Measurements from ENCODE around the gene UBTD1. TPM values are rescaled to one million over a fixed set of nuclear protein-coding genes. Genes with fewer than 3 reads are reported as not detected.
"Not testable (repeated sequence)": the region's sequence is repeated elsewhere in the genome, so short reads cannot be mapped to it uniquely, and the experiment has no call there.

Gene UBTD1
- total RNA-seq, 1 donor from 2014 or later = 105 TPM

DNA sequence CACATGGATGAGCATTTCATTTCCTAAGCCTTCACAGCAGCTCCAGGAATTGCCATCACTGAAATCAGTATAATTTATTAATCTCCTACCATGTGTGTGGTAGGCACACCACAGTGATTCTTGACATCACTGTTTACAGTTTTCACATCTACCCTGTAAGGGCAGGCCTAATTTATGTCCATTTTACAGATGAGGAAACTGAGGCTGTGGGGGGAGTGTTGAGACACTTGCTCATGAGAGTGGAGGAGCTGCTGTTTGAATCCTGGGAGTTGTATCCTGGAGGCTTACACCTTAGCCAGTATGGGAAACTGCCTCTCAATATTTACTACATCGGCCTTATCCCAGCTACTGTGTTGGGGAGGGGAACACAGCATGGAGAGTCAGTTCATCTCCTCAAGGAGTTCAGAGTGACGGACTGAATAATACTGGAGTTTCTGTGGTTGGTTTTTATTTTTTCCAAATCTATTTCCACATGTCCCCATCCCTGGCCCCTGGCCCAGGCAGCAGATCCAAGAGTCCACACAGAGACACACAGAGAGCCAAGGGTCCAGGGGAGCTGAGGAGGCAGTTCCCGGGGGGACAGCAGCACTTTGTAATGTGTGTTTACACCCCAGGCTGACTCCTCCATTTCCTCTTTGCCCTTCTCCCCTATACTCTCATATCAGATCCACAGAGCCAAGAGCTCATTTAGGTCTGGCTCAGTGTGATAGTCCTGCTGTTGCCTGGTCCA, 13.2 kb downstream of the UBTD1 start:
- no peak for DNase-seq (ENCODE audit: extremely low read depth, low read depth, low spot score)

DNA sequence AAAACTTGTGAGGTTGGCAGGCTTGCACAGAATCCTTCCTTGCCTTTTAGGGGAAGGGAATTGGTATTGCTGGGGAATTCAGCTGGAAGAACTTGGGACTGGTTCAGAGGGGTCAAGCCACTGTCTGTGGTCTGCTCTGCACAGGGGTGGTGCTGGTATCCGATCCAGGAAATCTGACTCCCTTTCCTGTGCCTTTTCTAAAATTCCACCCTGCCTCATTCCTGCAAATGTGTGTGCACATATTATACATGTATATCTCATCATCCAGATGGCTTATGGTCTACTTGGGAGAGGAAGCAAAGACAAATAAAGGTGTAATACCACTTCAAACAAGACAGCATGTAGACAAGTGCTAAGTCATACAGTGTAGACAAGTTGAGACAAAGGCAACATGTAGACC, 14.3 kb downstream of the UBTD1 start:
- DNase-seq (ENCODE audit: extremely low read depth, low read depth, low spot score) = no peak

DNA sequence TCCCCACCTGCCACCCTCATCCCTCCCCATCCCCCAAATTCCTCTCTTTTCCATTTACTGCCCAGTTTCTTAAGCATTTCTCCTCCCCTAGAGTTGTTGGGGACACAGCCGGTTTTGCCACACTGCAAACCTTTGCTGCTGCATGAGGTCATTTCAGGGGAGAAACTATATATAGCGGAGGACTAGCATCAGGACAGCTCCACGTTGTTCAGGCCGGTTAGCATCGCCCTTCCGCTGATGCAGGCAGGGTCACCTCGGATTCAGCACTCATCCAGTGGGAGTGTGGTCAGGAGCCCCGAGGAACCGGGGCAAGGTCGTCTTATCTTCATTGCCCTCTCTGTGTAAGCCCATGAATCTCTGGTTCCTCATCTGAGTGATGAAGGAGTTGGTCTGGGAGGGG, 15.6 kb downstream of the UBTD1 start:
- DNase-seq (ENCODE audit: extremely low read depth, low read depth, low spot score) = no peak

DNA sequence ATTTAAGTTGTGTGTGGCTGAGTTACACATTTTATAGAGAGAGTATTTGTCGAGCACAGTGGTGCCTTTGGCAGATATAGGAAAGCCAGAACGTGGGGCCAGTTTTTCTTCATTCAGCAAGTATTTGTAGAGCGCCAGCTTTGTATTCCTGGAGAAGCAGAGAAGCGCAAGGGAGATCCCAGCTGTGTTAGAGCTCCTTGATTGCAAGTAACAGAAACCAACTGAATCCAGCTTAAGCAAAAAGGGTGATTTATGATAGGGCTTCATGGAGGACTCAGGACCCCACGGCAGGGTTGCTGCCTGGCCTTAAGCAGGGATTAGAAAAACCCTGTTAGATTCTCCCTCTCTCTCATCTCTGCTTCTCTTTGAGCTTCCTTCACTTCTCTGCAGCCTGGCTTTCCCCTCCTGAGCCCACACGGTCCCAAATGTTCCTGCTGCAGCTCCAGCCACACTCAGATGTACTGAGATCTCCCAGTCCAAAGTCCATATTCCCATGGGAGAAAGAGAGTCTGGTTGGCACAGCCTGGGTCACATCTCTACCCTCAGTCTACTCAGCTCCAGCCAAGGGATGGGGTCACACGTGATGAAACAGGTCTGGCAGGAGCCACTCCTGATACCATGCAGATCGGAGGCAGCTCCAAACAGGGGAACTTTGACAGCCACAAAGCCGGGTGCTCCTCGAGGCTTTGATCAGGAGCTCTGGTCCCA, 16.7 kb downstream of the UBTD1 start:
- DNase-seq (ENCODE audit: extremely low read depth, low read depth, low spot score) = no peak

DNA sequence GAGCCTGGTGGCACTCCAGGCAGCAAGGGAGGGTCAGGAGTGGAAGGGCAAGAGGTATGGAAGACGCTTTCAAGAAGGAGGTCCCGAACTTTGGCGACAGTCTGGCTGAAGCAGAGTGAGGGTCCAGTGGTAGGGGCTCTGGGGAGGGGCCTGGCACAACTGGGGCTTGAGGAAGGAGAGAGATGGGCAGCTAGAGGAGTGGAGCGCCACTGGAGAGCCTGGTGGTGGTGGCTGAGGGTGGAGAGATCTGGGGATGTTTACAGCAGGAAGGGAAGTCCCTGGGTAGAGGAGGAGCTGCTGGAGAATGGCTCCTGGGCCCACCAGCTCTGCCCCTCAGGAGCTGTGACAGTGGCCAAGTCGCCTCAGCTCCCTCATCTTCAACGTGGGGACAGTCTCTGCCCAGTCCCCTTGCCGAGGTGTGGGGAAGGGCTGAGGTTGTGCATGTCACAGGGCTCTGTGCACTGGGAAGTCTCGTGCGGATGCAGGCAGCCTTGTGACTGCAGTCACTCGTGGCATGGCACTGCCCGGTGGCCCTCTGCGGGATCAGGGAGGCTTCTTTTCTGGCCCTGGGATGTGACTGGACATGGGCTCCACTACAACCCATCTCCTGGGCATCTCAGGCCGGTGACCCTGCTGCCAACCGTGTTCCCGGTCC, 18.5 kb downstream of the UBTD1 start:
- DNase-seq (ENCODE audit: extremely low read depth, low read depth, low spot score) = no peak

DNA sequence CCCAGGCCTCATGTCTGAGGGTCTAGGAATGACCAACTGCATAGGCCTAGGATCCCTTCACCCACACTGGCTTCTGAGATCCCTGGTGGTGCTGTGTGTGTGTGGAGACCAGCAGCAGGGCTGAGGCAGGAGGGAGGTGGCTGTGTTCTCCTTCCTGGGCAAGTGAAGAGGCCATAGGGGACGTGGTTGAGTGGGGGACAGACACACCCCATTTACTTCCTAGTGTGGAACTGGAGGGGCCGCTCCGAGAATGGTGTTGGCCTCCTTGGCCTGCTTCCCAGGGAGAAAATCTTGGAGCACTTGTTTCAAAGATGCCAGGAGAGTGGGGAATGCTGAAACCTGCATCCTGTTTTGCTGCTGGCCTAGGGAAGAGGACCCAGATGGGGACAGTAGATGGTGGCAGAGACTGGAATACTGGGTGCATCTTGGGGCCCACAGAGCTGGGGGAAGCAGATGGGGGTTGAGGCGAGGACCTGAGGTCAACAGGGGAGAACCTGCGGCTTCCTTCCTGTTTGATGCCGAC, 19.1 kb downstream of the UBTD1 start:
- no peak for DNase-seq (ENCODE audit: extremely low read depth, low read depth, low spot score)

DNA sequence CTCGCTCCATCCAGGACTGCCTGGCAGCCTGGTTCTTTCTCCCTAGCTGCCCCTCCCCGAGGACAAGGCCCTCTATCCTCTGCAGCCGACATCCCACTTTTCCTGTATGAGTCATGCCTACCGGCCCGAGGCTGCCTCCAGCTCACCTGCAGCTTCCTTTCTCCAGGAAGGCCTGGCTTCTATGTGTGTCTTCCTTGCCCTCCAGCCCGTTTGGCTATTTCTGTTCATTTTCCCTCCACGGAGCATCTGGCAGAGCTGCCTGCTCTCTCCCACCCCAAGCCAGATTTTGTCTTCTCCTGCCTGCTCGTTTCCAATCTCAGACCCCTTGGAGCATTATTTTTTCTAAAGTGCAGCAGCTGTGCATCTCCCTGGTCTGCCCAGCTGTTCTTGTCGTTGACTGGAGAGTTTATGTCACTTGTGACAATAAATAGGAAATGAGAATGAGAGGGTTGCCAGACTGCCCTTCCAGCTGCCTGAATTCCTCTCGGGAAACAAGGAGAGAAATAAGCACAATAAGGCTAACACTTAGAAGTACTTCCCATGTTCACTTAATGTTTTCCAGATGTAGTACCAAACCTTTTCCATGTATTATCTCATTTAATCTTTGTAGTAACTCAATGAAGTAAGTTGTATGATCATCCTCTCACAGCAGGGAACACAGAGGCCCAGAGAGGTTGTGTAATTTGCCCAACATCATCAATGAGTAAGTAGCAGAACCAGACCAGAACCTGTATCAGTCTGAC, 19.7 kb downstream of the UBTD1 start:
- no peak for DNase-seq (ENCODE audit: extremely low read depth, low read depth, low spot score)

DNA sequence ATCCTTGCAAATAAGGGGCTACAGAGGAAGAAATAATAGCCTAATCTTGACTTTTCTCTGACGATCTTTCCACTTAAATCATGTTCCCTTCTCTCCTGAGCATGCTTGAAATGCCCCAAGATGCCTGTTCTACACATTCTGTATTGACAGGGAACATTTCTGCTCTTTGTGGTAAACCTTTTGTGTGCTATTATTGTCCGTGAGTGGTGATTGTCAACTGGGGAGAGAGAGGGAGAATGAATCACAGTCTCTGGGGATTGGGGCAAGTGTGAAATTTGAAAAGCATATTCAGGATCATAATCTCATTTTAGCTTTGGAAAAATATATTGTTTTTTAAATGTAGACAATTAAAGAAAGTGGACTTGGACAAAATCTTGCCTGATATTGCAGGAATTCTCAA, 20.6 kb downstream of the UBTD1 start:
- DNase-seq (ENCODE audit: extremely low read depth, low read depth, low spot score) = no peak

DNA sequence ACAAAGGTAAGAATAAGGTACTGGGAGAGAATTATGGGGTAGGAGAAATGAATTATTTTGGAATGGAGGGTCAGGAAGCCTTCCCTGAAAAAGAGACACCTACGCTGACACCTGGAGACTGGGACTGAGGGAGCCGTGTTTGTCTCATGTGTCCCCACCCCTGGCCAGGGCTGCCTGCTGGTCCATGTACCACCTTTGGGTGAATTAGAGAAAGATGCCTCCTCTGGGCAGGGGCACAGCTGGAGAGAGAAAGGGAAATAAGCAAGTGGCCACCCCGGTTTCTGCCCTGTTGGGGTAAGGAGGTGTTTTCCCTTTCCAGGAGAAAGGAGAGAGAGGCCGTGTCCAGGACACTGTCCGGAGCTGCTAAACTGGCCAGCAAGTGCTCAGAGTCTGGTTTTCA, 21.8 kb downstream of the UBTD1 start:
- DNase-seq (ENCODE audit: extremely low read depth, low read depth, low spot score) = no peak

DNA sequence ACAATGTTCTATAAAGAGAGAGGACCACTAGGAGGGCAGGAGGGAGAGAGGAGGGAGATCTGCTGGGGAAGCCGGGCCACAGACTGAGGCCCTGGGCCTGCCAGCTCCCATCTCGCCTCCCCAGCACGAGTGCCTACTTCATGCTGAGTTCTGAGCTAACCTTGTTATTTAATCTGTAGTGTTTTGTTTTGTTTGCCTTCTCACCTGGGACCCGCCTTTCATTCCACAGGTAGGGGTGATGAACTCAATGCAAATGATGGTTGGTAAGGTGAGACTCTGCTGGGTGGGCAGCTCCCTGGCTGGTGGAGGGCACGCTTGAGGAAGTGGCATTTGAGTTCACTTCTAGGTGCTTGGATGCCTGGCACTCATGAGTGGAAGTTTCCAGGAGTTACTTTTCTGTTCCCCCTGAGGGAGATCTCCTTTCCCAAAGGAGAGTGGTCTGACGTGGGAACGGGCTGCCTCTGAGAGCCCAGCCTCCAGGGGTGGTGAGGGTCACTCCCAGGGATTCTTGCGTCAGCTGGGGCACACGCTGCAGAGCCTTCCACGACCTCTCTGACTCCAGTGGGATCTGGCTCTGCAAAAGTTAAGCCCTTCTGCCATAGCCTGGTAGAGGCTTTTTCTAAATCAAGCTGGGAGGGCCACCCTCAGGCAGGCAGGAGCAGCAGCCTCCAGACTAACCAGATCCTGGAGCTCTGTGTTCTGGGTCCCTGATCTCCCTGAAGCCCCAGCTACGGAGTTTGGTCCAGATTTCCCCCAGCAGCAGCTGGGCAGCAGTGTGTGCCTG, 22.4 kb downstream of the UBTD1 start:
- DNase-seq (ENCODE audit: extremely low read depth, low read depth, low spot score) = no peak

DNA sequence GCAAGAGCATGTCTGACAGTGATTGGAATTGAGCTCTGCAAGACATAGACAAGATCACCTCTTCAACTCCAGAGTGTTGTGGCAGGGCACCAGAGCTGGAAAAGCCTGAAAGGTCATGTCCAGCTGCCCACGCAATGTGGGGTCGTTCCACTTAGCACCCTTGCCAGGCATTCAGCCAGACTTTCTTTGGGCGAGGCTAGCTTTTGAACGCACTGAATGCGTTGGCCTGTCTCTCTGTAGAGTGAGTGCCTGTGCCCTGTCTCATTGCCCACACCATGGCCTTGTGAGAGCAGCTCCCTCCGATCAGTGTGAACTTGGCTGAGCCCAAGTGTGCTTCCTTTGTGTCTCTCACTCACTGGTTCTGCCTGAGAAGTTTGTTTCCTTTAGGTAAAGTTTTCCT, 23.3 kb downstream of the UBTD1 start:
- DNase-seq (ENCODE audit: extremely low read depth, low read depth, low spot score) = no peak

DNA sequence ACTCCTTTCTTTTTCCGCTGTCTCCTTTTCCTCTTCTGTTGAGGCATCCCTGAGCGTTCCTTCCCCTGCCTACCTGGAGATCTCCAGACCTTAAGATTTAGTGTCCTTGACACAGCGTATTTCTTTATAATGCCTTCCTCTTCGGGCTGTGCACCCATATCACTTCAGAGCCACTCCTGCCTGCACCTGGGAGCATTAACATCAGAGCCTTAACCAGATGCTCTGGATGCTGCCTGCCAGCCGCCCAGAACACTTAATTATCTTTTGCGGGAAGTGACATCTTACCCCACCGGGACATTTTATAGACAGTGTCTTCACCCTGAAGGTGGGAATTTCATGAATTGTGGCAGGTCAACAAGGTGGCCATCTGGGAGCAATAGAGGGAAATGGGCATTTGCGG, 24.2 kb downstream of the UBTD1 start:
- DNase-seq (ENCODE audit: extremely low read depth, low read depth, low spot score) = no peak

DNA sequence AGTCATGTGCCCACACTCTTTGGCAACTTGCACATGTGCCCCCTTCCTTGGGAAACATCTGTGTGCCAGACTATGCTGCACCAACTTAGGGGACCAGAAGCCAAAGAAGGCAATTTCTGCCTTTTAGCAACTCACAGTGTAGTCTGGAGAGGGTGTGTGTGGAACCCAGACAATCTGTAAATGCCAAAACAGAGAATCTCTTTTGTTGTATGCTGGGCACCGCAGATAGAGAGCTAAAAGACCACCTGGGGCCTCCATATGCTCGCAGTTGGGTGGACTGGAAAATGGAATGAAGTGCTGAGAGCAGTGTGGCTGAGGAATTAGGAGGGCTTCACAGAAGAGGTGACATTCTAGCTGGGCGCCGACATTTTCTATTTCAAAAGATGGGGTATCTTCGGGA, 26.4 kb downstream of the UBTD1 start:
- no peak for DNase-seq (ENCODE audit: extremely low read depth, low read depth, low spot score)

DNA sequence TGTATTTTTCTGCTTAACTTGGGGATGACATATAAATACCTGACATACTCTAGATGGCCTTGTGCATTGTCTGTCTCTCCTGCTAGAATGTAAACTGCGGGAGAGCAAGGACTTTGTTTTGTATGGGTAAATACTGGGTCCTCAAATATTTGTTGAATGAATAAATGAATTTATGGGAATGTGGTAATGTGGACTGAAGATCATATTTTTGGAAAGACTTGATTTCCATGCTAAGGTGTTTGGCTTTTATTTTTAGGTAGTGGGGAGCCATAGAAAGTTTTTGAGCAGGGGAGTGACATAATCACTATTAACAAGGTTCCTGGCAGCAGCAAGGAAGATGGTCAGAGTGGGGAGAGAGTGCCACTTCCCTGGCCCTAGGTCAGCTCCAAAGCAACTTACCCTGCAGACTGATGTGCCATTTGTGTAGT, 27.0 kb downstream of the UBTD1 start:
- DNase-seq (ENCODE audit: extremely low read depth, low read depth, low spot score) = no peak

DNA sequence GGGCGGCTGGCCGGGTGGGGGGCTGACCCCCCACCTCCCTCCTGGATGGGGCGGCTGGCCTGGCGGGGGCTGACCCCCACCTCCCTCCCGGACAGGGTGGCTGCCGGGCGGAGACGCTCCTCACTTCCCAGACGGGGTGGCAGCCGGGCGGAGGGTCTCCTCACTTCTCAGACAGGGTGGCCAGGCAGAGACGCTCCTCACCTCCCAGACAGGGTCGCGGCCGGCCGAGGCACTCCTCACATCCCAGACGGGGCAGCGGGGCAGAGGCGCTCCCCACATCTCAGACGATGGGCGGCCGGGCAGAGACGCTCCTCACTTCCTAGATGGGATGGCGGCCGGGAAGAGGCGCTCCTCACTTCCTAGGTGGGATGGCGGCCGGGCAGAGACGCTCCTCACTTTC, 30.2 kb downstream of the UBTD1 start:
- not testable (repeated sequence) for DNase-seq (ENCODE audit: extremely low read depth, low read depth, low spot score)

DNA sequence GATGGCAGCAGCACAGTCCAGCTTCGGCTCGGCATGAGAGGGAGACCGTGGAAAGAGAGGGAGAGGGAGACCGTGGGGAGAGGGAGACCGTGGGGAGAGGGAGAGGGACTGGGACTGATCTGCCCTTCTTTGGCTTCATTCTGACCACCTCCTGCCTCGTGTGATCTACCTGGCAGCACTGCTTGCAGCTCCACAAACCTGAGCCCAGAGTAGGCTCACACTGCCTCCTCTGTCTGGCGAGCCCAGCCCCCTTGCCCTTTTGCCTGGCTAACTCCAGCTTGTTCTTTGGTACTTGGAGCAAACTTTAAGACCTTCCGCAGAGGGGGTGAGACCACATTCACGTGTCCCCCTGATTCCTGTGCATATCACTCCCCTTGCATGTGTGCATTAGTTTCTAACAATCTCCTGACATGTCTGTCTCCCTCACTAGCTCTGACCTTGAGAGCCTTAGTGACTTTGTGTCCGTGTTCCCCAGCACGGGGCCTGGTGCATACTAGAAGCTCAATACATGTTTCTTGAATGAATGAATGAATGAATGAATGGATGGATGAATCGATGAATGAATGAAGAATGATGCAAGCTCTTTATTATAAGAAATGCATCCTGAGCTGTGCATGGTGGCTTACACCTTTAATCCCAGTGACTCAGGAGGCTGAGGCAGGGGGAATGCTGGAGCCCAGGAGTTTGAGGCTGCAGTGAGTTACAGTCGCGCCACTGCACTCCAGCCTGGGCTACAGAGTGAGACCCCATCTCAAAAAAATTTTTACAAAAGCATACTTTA, 31.2 kb downstream of the UBTD1 start:
- no peak for DNase-seq (ENCODE audit: extremely low read depth, low read depth, low spot score)

DNA sequence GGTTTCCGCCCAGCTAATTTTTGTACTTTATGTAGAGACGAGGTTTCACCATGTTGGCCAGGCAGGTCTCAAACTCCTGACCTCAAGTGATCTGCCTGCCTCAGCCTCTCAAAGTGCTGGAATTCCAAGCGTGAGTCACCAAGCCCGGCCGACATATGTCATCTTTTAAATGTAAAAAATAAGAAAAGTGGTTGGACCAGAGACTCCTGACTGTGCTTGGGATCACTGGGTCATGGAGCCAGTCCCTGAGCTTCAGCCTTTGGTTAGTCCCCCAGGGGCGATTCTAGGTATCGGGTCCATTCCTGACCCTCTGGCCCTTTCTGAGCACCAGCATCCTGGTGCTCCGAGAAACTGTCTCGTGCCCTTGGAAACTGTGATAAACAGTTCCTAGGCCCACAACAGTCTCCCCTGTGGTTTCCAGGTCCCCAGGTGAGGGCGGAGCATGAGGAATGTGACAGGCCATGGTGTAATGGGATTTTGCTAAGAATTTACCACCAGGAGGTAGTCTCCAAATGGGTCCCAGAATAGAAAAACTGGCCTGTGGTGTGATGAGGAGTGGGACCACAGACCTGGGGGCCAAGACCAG, 32.8 kb downstream of the UBTD1 start:
- DNase-seq (ENCODE audit: extremely low read depth, low read depth, low spot score) = no peak

DNA sequence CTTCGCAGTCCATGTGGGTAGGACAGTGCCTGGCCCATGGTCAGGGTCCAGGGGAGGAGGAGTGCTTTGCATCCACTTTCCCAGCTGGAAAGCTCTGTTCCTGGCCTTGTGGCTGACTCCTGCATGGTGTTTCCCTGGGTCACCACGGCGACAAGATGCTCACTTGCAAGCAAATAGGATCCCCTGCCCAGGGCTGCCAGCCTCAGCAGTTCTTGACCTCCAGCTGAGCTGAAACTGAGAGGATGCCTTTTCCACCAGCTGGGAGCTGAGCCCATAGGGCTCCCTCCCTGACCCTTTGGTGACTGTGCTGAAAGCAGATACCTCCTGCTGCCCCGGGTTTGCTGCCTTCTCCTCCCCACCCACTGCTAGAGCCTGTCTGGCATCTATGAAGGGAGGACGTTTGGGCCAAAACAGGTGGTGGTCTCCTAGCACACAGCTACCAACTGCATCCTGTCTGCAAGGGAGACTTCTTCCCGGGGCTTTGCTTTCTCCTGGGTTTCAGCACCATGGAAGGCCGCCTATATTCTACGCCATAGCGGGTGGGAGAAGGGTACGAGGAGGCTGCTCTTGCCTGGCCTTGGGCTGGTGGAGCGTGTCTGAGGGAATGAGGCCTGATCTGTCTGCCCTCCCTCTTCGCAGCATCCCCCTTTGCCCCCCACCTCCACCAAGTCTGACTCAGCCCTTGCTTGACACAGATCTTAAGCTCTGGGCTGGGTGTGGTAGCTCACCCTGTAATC, 34.4 kb downstream of the UBTD1 start:
- no peak for DNase-seq (ENCODE audit: extremely low read depth, low read depth, low spot score)

Data from glomerular endothelial cell (primary cell).